CD4-positive, alpha-beta T cell treated with Interleukin-17A for 1 hour (primary cell): ENCODE measurements around the gene BLOC1S5.

Experiments used
- DNase-seq: peaks from one replicate; pipeline ENCODE4 v3.0.0-alpha.2; 2020

BLOC1S5 gene, protein sequence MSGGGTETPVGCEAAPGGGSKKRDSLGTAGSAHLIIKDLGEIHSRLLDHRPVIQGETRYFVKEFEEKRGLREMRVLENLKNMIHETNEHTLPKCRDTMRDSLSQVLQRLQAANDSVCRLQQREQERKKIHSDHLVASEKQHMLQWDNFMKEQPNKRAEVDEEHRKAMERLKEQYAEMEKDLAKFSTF

DNA sequence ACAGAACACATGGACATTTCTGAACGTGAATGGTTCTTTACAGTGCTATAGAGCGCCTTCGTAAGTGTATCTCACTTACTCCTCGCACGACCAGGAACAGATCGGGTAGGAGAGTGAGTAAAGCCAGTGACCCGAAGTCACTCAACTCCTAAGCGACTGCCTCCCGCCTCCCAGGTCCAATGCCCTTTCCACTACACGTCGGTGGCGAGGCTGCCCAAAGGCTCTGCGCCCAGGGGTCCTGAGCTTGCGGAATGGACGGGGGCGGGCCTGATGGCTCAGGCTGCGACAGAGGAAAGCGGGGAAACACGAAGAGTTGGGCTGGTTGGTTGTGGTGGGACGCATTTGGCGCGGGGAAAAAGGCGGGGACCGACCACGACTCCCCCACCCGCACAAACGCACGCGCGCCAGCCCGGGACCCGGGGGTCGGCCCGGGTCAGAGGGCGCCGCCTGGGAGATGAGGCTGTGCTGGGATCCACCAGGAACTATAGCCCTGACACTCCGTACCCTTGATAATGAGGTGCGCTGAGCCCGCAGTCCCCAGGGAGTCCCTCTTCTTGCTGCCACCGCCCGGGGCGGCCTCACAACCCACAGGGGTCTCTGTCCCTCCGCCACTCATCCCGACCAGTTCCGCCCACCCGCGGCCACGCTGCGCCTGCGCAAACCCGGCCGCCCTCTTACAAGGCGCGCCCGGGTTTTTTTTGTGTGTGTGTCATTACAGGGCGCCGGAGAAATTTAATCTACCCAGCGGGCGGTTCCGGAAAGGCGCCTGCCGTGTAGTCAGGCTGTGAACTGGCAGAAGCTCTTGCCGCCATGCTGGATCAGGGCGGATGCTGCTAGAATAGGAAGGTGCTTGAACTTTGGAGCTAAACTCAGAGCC is at the start of gene BLOC1S5:
Gene BLOC1S5, minus strand, starts transcription at position 629 of the 877 bp plus-strand sequence. Its CDS starts 13 bp downstream, at position 616.
- peak; percentile 97 for DNase-seq

DNA sequence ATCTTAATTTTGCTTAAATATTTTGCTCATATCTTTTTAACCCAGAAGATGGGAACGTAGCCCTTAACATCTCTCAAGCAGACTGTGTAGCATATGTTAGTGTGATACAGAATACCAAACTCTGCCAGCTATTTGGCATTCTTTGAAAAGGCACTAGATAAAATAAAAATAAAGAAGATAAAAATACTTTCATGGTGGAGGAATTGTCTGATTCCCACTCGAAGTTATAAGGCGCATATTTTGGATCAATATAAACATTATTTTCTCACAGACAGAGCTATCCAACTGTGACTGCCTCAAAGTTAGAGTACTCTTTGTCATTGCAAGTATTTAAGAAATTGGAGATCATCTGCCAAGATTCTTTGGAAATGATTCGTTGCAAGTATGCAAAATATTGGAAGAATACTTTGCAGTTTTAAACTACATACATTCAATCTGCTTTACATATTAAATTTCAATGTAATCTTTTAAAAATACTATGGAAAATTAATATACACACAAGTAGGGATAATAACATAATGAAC is 49.0 kb upstream of the BLOC1S5 start:
- no peak for DNase-seq

DNA sequence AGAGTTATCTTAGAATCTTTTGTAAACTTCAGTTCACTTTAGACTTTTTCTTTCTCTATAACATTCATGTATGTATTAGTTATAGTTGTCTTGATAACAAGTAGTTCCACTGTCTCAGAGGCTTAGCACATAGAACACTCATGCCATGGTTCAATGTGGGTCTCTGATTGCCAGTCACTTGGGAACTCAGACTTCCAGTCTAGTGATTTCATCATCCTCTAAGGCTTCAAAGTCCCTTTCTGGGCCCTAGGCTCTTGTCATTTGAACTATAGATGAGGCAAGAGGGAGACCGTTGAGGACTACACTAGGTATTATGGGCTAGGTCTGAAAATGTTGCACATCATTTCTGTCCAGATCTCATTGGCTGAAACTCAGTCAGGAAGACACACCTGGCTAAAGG is 46.5 kb upstream of the BLOC1S5 start:
- DNase-seq: no peak

DNA sequence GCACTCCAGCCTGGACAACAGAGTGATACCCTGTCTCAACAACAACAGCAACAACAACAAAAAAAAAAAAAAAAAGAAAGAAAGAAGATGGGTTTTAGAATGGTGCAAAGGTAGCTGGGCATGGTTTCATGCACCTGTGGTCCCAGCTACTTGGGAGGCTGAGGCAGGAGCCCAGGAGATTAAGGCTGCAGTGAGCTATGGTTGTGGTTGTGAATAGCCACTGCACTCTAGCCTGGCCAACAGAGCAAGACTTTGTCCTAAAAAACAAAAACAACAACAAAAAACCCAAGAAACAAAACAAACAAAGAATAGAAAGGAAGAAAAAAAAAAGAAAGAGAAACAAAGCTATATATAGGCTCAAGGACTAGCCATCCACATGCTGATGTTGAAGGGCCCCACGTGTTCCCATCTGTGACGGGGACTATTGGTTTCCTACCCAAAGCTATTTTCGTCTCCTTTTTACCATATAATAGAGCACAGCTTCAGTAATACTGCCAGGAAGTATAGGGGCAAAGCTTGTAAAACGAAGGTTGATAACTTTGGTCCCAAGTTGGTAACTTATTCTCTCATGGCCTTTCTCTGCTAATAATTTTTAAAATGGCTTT is 46.0 kb upstream of the BLOC1S5 start:
- no peak for DNase-seq

DNA sequence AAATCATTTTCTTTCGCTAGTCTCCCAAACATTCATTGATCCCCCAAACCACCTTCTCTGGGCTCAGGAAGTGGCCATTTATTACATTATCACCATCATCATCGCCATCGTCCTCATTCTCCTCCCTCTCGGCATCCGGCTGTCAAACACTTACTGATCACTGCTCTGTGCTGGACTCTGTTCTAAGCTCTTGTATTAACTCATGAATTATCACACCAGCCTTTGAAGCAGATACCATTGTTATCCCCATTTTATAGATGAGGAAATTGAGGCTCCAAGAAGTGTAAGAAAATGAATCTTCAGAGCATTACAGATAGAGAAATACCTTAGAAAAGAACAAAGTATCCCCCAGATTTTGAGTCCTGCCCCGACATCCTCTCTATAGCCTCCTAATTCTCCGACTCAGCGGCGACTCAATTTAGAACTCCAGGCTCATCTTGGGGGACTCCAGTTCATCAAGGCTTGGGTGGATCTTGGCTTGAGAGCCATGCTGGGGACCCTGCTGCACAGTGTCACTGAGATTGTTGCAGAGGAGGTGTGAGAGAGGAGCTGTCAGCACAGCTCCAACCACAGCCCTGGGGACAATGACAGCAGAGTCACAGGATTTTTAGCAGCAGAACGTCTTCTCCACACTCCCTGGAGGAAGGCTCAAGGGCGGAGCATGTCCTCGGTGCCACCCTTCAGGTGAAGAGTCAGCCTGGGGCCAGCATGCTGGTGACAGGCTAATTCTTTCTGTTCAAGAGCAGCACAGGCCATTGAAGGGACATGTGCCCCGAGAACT is 44.8 kb upstream of the BLOC1S5 start:
- DNase-seq: no peak

DNA sequence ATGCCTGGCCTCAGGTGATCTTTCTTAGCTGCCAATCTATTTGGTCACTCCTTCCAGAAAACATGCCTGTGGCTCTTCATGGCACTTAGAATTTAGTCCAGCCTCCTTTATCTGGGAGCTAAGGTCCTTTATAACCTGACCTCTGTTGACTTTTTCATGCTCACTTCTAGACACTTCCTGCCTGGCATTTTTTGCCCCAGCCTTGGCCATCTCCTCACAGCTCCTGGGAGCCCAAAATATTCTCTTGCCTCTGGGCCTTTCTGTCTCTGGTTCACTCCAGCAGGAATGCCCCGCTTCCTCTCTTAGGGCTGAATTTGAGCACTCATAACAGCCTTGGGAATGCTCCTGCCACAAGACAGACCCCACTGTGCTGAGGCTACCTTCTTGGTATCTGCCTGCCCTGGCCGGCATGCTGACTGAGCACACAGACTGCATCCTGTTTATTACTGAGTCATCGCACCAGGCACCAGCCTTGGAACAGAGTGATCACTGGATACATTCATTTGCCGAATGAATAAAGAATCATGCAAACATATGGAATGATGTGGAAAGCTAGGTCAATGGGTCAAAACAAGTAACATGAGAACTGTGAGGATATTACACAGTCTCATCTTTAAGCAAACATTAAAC is 44.0 kb upstream of the BLOC1S5 start:
- DNase-seq: no peak

DNA sequence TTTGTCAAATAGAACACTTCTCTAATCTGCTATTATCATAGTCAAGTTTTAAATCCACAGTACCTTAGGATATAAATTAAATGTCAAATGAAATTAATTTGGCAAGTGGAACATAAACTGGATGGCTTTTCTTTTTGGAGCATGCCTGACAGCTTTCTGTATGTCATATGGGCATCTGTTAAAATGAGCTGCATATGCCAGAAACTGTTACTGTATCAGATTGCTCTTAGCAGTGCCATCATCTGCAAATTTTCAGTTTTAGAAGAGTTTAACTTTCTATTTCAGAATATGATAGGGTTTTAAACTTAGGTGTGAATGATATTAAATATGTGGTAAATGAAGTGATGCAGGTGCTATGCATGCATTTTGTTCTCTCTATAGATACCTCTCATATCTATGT is 41.6 kb upstream of the BLOC1S5 start:
- DNase-seq: no peak

DNA sequence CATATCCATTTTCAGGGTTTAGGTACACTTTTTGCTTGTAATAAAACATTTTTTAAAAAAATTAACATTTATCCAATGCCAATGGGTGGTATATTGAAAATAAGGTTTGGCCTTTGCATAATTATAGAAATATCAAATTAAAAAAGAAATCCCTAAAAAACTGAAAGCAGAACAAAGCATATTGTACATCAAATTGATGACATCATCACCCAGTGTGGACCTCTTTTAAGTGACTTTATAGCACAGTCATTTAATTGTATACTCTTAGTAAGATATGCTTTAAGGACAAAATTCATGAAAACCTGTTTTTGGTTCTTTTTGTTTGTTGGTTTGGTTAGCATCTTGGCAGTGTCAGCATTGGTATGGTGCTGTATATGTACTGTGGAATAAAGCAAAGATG is 39.5 kb upstream of the BLOC1S5 start:
- no peak for DNase-seq

DNA sequence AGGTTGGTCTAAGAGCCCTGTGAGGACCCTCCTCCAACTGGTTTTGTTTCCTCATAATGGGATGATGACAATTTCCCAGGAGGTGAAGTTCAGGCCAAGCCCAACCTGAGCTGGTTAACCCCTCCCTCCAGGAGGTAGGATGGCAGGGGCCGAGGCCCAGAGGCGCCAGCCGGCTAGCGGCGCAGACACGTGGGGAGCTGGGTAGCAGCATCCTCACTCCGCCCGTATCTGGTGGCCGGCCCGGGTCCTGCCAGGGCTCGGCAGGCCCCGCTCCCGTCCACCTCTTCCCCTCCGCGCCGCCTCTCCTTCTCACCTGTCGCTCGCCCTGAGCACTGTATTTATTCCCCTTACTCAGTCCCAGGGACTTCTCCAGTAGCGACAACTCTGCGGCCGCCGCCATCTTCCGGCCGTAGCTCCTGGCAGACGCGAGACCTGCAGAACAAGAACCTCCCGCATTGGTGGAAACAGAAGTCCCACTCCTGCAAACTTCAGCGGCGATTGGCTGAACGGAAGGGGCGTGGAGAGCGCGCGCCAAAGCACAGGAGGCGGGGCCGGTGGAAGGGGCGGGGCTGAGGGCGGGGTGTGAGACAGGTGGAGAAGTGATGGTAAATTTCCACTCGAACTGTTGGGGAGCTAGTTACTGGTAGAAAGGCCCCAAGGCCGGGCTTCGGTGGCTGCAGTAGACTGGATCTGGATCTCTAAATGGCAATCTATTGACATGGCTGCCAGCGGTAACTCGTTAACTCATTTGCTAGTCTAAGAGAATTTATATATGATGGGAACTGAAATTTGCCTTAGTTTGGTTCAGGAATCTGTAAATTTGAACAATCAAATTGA is 38.2 kb upstream of the BLOC1S5 start, which contains the start of gene EEF1E1:
Gene EEF1E1, minus strand, starts transcription at position 427 of the 837 bp plus-strand sequence. Its CDS starts 27 bp downstream, at position 400.
- DNase-seq: peak; percentile 98

DNA sequence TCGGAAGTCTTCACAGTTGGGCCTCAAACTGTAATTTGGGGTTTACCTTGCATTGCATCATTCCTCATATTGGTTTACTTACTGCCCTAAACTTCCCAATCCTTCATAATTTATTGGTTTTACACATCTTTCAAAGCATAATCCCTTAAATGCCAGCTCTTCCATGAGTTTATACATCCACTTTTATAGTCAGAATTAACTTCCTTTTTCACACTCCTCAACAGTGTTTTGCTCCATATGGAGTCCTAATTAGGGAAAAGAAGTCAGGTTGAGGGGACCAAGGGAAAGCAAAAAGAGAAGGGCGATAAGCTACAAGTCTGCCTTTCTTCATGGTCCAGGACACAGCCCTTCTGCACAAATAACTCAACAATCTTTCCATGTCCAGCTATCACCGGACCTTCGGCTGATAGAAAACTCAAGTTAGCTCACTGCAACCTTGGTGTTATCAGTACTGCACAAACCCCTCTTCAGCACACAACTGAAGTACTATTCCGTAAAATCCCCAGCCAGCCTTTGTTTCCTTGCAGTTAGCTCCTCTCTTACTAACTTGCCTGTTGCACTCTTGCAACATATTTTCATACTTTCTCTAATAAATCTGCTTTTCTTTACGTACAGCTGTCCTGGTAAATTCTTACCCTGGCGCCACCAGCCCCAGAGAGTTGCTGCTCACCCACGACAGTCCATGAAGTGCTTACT is 36.1 kb upstream of the BLOC1S5 start:
- no peak for DNase-seq

DNA sequence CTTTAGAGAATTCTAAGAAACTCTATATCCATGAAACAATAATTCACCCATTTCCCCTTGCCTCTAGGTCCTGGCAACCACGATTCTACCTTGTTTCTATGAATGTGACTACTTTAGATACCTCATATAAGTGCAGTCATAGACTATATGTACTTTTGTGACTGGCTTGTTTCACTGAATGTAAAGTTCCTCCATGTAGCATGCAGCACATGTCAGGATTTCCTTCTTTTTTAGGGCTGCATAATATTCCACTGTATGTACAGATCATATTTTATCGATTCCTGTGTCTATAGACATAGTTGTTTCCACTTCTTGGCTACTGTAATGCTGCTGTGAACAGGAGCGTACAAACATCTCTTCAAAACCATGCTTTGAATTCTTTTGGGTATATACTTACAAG is 26.5 kb upstream of the BLOC1S5 start:
- no peak for DNase-seq

DNA sequence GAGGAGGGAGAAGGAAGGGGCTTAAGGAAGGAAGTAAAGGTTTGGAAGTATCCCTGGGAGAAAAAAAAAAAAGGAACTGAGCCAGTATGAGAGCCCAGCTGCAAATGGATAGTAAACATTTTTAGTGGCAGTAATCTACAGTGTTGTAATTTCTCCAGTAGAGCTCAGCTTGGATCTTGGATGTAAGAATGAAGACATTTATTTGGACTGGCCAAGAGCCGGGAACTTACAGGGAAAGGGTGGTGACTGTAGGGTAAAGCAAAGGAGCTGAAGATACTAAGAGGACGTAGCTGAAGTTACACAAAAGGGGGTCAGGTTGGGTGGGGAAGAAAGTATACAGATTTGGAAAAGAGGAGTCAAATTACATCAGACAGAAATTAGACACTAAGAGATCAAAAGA is 24.7 kb upstream of the BLOC1S5 start:
- no peak for DNase-seq

DNA sequence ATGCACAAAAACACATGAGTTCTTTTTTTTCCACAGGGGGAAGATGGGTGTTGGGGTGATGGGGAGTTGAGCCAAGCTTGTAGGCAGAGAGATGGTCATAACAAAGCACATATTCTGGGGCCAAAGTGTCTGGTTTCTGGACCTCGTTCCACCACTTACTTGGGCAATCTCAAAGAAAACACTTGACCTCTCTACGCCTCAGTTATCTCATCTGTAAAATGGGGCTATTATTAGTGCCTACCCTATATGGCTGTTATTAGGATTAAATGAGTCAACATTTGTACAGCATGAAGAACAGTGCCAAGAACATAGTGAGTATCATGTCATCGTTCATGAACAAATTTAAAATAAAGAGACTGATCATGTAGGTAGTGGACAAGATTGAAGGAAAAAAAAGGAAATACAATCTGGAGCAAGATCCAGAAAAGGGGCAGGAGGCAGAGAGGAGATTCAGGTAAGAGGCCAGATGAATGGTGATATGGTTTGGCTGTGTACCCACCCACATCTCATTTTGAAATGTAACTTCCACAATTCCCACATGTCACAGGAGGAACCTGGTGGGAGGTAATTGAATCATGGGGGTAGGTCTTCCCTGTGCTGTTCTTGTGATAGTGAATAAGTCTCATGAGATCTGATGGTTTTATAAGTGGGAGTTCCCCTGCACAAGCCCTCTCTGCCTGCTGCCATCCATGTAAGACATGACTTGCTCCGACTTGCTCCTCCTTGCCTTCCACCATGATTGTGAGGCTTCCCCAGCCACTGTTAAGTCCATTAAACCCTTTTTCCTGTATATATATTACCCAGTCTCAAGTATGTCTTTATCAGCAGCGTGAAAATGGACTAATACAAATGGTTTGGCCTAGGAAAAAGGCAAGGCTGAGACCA is 23.9 kb upstream of the BLOC1S5 start:
- DNase-seq: no peak

DNA sequence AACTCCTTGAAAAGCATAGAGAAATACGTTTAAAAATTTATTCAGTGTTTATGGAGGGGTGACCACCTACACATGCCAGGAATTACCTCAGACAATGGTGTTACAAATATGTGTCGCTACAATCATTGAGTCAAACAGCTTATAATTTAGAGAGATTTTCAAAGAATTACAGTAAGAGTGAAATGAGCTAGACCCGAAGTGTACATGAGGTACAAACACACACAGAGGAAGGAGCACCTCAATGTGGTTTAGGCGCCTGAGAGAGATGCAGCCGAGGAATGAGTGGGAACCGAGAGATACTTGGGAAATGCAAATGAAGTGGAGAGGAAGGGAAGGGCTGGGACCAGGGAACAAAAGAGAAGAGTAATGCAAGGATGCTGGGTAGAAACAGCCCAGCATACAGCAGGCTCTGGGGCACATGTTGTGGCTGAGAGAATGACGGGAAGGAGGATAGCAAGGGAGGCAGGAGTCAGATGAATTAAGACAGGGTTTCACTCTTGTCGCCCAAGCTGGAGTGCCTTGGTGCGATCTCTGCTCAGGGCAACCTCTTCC is 22.6 kb upstream of the BLOC1S5 start:
- DNase-seq: no peak

DNA sequence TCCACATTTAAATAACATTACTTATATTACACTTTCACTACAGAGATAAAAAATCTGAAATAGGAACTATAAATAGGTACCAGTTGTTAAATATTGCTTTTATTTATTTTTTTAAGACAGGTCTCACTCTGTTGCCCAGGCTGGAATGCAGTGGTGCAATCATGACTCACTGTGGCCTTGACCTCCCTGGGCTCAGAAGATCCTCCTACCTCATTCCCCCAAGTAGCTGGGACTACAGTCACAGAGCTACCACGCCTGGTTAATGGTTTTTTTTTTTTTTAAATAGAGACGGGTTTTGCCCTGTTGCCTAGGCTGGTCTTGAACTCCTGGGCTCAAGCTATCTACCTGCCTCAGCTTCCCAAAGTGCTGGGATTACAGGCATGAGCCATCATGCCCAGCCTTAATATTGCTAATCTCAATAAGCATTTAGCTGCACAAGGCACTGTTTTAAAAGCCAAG is 20.9 kb upstream of the BLOC1S5 start:
- no peak for DNase-seq

DNA sequence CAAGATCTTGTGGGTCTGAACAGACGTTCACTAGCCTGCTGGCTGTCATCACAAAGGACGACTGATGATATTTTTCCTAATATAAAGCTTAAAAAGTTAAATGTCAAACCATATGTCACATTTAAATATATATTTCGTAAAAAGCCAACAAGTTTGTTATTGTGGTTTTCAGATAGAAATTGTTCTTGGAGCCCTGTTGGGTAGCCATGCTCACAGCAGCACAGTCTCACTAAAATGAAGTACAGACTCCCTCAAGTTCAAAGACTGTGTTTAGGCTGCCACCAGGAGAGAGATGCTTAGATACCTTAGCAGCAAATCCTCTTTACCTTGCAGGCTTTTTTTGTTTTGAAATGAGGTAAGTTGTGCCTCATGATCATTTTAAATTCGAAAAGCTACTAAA is 20.4 kb upstream of the BLOC1S5 start:
- DNase-seq: no peak

DNA sequence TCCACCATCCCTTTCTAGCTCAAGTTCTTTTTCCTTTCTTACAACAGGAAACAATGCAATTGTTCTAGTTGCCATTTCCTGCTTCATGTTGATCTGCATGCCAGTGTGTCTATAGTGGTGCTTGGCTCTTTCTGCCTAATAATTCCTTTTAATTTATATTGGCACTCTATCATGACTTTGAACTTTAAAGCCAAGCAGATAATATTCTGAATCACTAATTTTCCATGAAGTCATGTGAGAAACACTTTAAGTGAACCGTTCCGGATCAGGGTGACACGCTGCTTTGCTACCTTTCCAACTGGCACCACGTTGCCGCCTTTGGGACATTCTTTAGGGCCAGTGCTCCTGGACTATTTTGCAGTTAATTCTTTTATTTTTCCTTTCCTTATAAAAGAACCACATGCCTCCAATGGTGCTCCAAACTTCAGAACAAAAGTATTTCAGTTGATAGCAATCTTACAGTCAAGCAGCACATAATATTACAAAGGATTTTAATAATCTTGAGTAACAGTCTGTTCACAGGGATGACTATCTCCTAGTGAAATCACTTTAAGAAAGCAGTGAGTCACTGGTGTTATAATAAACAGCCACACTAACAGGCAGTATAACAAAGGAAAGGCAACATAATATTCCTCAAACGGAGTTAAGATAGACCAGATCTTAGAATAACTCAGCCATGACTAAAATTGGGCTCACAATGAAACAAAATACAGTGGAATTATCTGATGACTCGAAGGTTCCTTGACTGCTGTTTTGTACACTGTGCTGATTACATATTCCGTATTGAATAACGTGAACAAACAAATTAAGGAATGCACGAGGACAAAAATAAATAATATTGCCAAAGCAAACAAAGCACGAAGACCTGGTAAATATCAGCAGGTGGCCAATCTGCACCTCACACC is 19.0 kb upstream of the BLOC1S5 start:
- no peak for DNase-seq

DNA sequence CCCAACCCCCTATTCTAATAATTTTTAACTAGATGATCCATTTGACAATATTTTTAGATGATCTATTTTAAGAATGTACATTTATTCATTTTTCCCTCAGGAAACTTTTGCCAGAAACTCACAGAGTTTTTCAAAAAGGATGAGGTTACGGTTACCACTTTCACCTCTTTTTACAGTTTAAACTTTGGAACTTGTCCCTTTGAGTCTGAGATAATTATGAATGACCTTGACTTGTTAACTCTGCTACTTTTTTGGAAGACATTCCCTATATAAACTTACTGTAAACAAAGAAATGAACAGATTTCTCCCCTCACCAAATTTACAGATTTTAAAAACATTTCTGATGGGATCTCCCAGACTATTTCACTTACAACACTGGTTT is 18.4 kb upstream of the BLOC1S5 start:
- DNase-seq: no peak
